Transverse colon (tissue), 4 donors: ENCODE data around the gene SLC7A14. TPM values are rescaled to one million over a fixed set of nuclear protein-coding genes. Genes with fewer than 3 reads are reported as not detected.

Source experiments
- DNase-seq: peaks from one replicate; pipeline ENCODE4 v3.0.0-alpha.2; 2019
- H3K27ac ChIP-seq, 4 donors: fragments of 200-600 bp; sonication (generic); 2 replicates each; pipeline ENCODE4 v1.5.1; 2016 to 2018; ENCODE audit warnings: inconsistent platforms in 4 of 4
- H3K27me3 ChIP-seq: fragments of 200-600 bp; sonication (generic); 2 replicates; pipeline ENCODE4 v1.5.1; 2017; ENCODE audit warnings: inconsistent platforms
- H3K36me3 ChIP-seq, 4 donors: fragments of 200-600 bp; sonication (generic); 2 replicates each; pipeline ENCODE4 v1.5.1; 2017 to 2019; ENCODE audit warnings: inconsistent platforms in 4 of 4
- H3K4me1 ChIP-seq, 4 donors: fragments of 200-600 bp; sonication (generic); 2 replicates each; pipeline ENCODE4 v1.5.1; 2017 to 2020; ENCODE audit warnings: inconsistent platforms in 4 of 4
- H3K4me3 ChIP-seq, 4 donors: fragments of 200-600 bp; sonication (generic); 1 replicate in 1 of 4; 2 replicates in 3 of 4; pipeline versions ENCODE4 v1.5.1 to v1.6.1; 2017 to 2019; ENCODE audit warnings: inconsistent platforms in 4 of 4
- H3K9me3 ChIP-seq, 2 donors: fragments of 200-600 bp; sonication (generic); 2 replicates each; pipeline ENCODE4 v1.5.1; 2017 to 2019; ENCODE audit warnings: inconsistent platforms in 2 of 2
- CTCF ChIP-seq, 5 experiments: fragments of 200-600 bp in 3 of 5; fragments of 450-650 bp in 2 of 5; sonication (generic) in 3 of 5; IDR thresholded peaks; 1 replicate in 2 of 5; 2 replicates in 3 of 5; pipeline ENCODE4 v1.5.1; 2016 to 2017; ENCODE audit warnings: antibody characterized with exemption in 5 of 5, inconsistent platforms in 3 of 5, mild to moderate bottlenecking in 2 of 5, moderate library complexity in 1 of 5
- EP300 ChIP-seq: sonication (generic); formaldehyde crosslinking; IDR thresholded peaks from one replicate; pipeline ENCODE4 v1.6.1; 2017; ENCODE audit warnings: antibody characterized with exemption, low read depth
- POLR2A ChIP-seq: fragments of 450-650 bp; IDR thresholded peaks from one replicate; pipeline ENCODE4 v1.6.1; 2016; ENCODE audit warnings: antibody characterized with exemption, mild to moderate bottlenecking, moderate library complexity
- POLR2AphosphoS5 ChIP-seq, 3 donors: sonication (generic); formaldehyde crosslinking; IDR thresholded peaks; one replicate each; pipeline ENCODE4 v1.6.1; 2016; ENCODE audit warnings: antibody characterized with exemption in 3 of 3
- WGBS, 2 donors: methylation state at CpG; one replicate each; pipeline ENCODE4 v1.1.5; 2018; ENCODE audit warnings: low coverage in 1 of 2; 5-methylcytosine and 5-hydroxymethylcytosine counted together
- in situ Hi-C, 4 donors: fragments of 200-750 bp; cut with MboI; loops; one replicate each; pipeline versions ENCODE4 v1.15.0 to v1.15.1; 2017; ENCODE audit warnings: low sequenced_read_pairs in 3 of 4, low pct_ligation_motif_present in 1 of 4, low pct_unique_long_range_greater_than_20kb in 1 of 4
- intact Hi-C: fragments of 100-400 bp; cut with DNase I; formaldehyde crosslinking; loops from one replicate; pipeline ENCODE4 v1.15.1; 2023; ENCODE audit warnings: low total_unique reads
- total RNA-seq, 4 donors: library from RNA; depleted of rRNA; stranded (reverse); fragments of >200 nt; gene quantifications; one replicate each; pipeline ENCODE4 v1.1.0, GENCODE V29; 2016

Gene SLC7A14
- total RNA-seq, 4 donors from 2014 or later: 0.48 to 0.80 (median 0.72) TPM

GRCh38 chr3:170602556-170602955 is 16.7 kb upstream of the SLC7A14 start:
- no peak for TF ChIP-seq POLR2AphosphoS5 (IDR thresholded peaks at IDR 0.05)
- no peak for TF ChIP-seq CTCF (IDR thresholded peaks at IDR 0.05)
- no peak for TF ChIP-seq POLR2A
- TF ChIP-seq EP300: no peak
- intact Hi-C loops (no loop called here), in situ Hi-C loops (no loop called here)
- 82 to 92% methylated on average over 1 of the region's 1 CpG for WGBS, 2 donors
- no peak for DNase-seq
- H3K9me3 ChIP-seq: no peaks in the 10 kb centered on the region
- H3K36me3 ChIP-seq: no peaks in the 10 kb centered on the region
- no peak overlapping the region for H3K4me3 ChIP-seq
- H3K27ac ChIP-seq: no peak overlapping the region
- no peaks in the 10 kb centered on the region for H3K27me3 ChIP-seq
- H3K4me1 ChIP-seq: peaks cover 0 to 15% (median 6%) of the 10 kb centered on the region in 4 donors

- no peaks in the 10 kb centered on the region for H3K36me3 ChIP-seq
- in situ Hi-C loops: no loop called here
- DNase-seq: no peak
- H3K27ac ChIP-seq: no peak overlapping the region
- TF ChIP-seq CTCF (IDR thresholded peaks at IDR 0.05) (no peak), EP300 (no peak), POLR2AphosphoS5 (IDR thresholded peaks at IDR 0.05) (no peak), POLR2A (no peak)
- WGBS, 2 donors: 17 to 20% methylated on average over 4 of the region's 4 CpGs
- no peak overlapping the region for H3K4me3 ChIP-seq
- H3K9me3 ChIP-seq: no peaks in the 10 kb centered on the region
- intact Hi-C loops: no loop called here
- no peaks in the 10 kb centered on the region for H3K27me3 ChIP-seq
- peaks cover 0 to 15% (median 6%) of the 10 kb centered on the region in 4 donors for H3K4me1 ChIP-seq
These were observed 14.2 kb upstream of the SLC7A14 start for GRCh38 chr3:170600005-170600624.

GRCh38 chr3:170599091-170599490 is 13.2 kb upstream of the SLC7A14 start:
- H3K27ac ChIP-seq: no peak overlapping the region
- no peak overlapping the region for H3K4me3 ChIP-seq
- DNase-seq: no peak
- H3K36me3 ChIP-seq: no peaks in the 10 kb centered on the region
- intact Hi-C loops: no loop called here
- in situ Hi-C loops: no loop called here
- H3K4me1 ChIP-seq: peaks cover 0 to 15% (median 6%) of the 10 kb centered on the region in 4 donors
- 18 to 37% methylated on average over 1 of the region's 1 CpG for WGBS, 2 donors
- TF ChIP-seq POLR2AphosphoS5 (IDR thresholded peaks at IDR 0.05): no peak
- no peak for TF ChIP-seq EP300
- no peak for TF ChIP-seq POLR2A
- no peak for TF ChIP-seq CTCF (IDR thresholded peaks at IDR 0.05)
- no peaks in the 10 kb centered on the region for H3K9me3 ChIP-seq
- H3K27me3 ChIP-seq: no peaks in the 10 kb centered on the region

- Histone ChIP-seq H3K9me3 (no peaks in the 10 kb centered on the region), H3K4me1 (peaks cover 0 to 15% (median 6%) of the 10 kb centered on the region in 4 donors), H3K27me3 (no peaks in the 10 kb centered on the region), H3K27ac (no peak overlapping the region), H3K36me3 (no peaks in the 10 kb centered on the region), H3K4me3 (no peak overlapping the region)
- TF ChIP-seq CTCF (IDR thresholded peaks at IDR 0.05) (no peak), POLR2AphosphoS5 (IDR thresholded peaks at IDR 0.05) (no peak), EP300 (no peak), POLR2A (no peak)
- intact Hi-C loops (no loop called here), in situ Hi-C loops (no loop called here)
- no peak for DNase-seq
These were observed 12.2 kb upstream of the SLC7A14 start for GRCh38 chr3:170598091-170598502.
